HG03520 (cell line): Measurements from ENCODE around the gene MICALL2.

Experiments
- ATAC-seq: cut with Tn5 transposase; IDR thresholded peaks from one replicate; pipeline ENCODE4 v1.9.1; 2021; ENCODE audit warnings: mild to moderate bottlenecking, moderate library complexity; ENCODE audit not compliant: unreplicated experiment

Gene MICALL2

DNA sequence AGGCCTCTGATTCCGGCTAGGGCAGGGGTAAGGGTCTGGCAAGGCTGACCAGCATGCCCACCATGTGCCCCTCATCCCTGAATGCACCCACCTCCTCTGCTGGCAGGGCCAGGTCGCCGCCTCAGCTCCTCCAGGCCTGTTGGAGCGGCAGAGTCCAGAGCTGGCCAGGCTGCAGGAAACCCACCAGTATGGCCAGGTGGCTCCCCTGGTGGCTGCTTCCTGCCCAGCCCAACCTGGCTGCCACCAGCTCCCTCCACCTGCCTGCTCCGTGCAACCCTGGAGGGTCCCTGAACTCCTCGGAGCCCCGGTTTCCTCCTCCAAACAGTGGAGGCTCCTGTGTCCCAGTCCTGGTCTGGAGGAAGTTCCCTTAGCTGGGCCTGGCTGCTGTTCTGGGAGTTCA is 39.6 kb downstream of the MICALL2 start:
- ATAC-seq: no peak

DNA sequence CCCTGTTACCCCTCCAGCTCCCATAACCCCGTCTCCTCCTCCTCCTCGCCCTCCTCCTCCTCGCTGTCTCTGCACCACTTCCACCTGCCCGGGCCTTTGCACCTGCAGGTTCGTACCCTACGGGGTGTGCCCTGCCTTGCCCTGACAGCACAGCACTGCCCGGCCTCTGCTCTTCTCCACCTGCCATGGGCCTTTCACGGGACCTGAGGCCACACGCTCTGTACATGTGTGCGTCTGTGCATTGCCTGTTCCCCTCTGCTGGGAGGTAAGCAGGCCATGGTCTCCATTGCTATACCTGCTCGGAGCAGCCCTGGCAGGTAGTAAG is 40.0 kb downstream of the MICALL2 start:
- no peak for ATAC-seq

DNA sequence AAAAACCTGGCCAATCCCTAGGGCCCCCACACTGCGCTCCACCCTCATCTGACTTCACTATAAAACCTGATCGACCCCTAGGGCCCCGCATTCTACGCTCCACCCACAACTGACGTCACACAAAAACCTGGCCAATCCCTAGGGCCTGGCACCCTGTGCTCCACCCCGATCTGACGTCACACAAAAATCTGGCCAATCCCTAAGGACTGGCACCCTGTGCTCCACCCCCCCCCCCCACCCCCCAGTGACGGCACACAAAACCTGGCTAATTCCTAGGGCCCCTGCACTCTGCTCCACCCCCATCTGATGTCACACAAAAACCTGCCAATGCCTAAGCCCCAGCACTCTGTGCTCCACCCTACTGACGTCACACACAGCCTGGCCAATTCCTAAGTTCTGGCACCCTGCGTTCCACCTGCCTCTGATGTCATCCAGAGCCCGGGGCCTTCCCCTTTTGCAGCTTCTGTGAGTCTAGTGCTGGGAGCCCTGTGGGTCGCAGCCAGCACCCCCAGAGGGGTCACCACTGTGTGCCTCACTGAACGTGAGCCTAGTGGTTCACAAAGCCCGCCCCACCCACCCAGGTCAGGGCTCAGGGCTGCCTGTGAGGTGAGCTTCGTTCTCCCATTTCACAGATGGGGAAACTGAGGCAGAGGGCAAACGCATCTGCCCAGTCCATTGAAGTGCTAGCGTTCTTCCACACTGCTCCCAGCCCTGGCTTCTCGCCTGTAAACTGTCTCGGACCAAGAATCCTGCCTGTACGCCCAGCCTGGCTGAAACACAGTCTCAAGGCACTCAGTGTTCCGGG is 40.6 kb downstream of the MICALL2 start:
- no peak for ATAC-seq

DNA sequence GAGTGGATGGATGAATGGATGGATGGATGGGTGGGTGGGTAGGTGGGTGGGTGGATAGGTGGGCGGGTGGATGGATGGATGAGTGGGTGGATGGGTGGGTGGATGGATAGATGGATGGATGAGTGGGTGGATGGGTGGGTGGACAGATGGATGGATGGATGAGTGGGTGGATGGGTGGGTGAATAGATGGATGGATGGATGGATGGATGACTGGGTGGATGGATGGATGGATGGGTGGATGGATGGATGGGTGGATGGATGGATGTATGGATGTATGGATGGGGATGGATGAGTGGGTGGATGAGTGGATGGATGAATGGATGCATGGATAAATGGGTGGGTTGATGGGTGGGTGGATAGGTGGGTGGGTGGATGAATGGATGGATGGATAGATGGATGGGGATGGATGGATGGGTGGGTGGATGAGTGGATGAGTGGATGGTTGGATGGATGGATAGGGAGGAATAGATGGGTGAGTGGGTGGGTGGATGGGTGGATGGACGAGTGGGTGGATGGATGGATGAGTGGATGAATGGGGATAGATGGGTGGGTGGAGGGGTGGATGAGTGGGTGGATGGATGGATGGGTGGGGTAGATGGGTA is 43.8 kb downstream of the MICALL2 start:
- no peak for ATAC-seq

DNA sequence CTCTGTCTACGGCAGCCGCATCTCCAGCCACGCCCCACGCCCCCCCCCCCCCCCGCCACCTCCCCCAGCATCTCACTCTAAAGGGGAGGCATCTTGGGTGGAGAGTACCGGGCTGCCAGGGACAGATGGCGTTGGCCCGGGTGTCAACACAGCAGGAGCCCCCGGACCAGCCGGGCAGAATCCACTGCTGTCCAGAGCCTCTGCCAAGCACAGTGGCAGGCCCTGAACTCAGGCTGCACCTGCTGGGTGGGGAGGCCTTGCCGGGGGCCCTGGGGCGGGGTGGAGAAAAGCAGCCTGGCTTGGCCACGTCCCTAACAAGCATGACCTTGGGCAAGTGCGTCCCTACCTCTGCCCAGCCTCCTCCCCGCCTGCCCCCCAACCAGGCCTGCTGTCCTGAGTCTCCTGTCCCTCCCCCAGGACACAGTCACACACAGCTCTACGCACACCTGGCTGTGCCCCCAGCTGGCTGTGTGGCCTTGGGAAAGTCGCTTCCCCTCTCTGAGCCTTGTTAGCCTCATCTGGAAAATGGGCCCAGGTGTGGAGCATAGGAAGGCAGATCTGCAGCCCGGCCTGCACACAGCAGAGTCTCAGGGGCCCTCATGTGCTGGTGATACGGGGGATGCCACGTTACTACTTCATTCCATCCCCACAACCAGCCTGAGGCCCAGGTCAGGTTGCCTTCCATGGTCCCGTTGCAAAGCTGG is 45.2 kb downstream of the MICALL2 start:
- ATAC-seq: no peak

DNA sequence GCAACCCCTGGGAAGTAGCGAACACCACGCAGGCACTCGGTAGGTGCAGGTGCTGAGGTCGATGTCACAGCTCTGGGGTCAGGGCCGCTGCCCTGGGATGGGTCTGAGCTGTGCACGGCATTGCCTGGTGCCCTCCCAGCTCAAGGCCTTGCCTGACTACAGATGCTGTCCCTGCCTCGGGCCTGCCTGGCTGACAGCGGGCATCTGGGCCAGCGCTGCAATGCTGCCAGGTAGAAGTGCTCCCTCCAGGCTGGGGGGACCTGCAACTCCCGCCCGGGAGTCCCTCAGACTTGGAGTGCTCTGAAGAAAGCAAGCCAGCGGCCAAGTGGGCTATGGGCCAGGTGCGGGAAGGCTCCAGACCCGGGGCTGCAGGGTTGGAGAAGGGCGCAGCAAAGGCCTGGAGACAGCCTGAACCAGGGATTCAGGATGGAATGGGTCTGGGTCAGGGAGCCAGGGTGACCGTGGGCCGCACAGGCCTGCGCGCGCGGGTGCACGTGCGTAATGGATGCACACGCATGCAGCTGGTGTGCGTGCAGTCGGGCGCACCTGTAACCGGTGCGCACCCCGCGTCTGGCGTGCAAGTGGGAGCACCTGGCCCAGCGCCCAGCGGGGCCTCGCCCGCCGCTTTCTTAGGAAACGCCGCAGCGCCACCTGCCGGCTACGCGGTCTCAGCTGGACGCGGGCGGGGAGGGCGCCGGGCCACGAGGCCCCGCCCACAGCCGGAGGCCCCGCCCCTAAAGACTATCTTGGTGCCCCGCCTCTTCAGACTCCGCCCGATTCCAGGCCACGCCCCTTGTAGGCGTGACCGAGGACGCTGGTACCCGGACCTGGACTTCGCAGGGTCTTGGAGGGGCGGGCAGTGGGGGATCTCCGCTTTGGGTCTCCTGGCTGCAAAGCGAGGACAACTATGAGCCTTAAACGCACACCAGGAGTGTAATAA is 46.7 kb downstream of the MICALL2 start:
- no peak for ATAC-seq

DNA sequence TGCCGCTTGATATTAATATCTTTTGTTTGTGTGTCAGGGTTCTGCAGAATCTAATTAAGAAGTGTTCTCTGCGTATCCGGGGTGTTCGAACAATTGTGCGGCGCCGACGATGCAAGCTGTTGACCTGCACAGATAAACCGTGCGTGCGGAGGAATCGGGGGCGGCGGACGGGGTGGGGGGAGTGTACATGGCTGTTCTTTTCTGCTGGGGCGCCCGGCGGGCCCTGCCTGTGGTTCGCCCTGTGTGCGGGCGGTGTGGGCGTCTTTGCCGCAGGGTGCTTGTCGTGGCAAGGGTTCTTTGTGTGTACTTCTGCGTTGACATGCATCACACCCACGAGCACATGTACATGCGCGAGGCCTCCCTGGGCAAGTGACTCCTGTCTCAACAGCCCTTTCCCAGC is 47.9 kb downstream of the MICALL2 start:
- ATAC-seq: no peak

DNA sequence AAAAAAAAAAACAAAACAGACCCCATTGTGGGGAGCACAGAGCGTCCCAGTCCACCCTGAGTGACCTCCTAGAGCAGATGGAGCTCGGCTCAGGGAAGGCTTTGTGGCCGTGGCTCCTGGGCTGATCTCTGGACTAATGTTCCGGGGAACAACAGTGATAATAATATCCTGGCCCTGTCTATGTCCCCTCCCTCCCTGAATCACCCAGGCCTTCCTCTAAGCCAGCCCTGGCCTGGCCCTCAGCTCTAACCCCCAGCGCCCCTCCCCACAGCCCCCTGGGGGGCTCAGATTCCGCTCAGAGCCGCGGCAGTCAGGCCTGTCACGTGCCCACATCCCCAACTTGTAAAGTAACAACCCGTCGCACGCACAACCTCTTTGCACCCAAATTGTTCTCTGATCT is 48.3 kb downstream of the MICALL2 start:
- ATAC-seq: no peak

DNA sequence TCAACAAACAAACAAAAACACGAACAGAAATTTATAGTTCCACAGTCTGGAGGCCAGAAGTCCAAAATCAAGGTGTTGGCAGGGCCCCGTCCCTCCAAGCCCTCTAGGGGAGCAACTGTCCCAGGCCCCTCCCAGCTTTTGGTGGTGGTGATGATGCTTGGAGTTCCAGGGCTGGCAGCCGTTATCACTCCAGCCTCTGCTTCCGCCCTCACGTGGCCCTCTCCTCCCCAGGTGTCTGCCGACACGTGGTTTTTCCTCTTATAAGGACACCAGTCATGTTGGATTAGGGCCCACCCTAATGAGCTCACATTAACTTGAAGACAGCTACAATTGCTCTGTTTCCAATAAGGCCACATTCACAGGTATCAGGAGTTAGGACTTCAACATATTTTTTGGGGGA is 49.7 kb downstream of the MICALL2 start:
- ATAC-seq: no peak

DNA sequence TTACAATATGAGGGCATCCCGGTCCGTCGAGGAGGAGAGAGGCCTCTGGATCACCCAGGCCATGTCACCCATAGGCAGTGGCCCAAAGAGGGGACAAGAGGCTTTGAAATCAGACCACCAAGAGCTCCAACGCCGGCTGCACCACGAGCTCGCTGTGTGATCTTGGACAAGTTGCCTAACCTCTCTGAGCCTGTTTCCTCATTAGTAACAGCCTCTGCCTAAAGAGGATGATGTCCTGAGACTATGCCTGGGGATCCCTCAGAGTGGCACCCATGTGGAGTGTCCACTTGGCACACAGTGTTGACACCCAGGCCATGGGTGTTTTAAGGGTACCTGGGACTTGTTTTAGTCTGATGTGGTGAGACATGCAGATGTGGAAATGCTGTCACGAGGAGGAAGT is 50.8 kb downstream of the MICALL2 start:
- no peak for ATAC-seq

DNA sequence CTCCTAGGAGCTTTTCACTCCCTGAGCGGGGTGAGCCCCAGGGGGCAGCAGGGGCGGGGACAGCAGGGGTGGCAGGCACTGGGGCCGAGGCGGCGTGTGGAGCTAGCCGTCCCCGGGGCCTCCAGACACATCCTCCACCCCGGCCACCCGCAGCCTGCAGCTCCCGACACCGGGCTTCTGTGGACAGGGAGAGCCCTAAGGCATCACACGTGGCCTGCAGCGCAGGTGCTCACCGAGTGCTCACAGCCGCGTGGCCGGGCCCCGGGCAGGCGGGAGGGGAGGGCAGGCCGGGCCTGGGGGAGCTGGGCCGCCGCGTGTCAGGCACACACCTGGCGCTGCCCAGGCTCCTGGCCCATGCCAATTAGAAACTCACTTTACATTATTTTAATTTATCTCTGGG is 51.4 kb downstream of the MICALL2 start:
- ATAC-seq: no peak

DNA sequence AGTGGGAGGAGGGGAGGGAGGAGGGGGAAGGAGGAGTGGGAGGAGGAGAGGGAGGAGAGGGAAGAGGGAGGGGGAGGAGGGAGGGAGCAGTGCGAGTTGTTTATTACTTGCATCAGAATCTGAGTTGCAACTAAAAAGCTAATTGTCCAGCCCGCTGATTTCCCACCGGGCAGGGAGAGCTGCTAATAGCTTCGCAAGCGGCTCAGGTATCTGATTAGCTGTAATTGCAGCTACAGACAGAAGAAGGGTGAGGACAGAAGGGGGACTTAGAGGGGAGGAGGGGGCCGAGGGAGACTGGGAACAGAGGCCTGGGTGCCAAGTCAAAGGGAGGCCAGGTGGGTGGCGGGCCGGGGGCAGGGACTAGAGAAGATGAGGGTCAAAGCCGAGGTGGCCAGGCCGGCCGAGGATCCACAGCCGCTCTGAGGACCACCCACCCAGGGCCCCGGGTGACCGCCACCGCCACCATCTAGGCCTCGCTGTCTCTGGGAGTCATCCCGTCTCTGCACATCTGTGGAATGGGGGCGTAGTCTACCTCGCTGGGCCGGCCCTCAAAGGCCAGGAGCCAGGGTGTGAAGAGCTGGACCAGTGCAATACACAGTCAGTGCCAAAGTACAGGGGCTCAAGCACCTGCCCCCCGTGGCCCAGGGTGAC is 54.2 kb downstream of the MICALL2 start:
- ATAC-seq: no peak

DNA sequence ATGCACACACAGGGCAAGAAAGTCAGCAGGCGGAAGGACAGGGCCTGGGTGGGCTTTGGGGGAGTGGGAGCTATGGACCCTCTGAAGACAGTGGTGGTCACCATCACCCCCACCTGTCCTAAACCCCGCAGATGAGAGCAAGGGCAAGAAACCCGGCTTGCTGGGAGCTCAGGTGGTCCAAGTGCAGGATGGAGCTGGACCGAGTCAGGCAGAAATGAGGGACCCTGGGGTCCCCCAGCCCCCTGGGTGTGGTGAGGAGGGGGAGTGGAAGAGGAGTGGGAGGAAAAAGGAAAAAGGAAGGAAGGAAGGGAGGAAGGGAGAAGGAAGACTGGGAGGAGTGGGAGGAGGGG is 54.8 kb downstream of the MICALL2 start:
- no peak for ATAC-seq

DNA sequence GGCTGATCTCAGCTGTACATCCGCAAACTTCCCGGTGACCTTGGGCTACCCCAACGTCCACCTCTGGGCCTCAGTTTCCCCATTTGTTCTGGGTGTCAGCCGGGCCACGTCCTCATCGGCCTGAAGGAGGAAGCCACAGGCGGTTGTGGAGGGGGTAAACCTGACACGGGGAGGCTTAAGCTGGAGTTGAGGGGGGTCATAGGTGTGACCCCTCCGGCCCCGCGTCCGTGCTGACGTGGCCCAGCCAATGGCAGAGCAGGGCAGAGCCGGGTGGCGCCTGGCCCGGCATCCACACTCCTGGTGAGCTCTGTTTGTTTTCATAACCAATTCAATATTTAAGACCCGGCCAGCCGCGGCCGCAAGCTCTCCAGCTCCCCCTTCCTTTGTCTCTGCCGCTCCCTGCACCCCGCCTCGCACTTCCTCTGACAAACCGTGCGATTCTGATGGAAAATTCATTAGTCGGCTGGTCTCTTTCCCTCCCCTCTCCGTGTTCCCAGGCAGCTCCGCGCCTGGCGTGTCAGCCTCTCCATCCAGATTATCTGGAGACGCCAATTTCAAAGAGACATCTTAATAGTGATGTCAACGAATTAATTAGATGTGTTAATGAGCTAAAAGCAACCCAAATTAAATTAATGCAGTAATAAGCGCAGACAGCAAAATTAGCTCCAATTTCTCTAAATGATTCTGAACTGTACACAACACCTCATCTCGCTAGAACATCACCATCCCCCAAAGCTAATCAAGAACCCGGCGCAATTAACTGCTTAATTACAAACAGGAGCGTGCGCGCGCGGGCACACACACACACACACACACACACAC is 55.4 kb downstream of the MICALL2 start:
- no peak for ATAC-seq

DNA sequence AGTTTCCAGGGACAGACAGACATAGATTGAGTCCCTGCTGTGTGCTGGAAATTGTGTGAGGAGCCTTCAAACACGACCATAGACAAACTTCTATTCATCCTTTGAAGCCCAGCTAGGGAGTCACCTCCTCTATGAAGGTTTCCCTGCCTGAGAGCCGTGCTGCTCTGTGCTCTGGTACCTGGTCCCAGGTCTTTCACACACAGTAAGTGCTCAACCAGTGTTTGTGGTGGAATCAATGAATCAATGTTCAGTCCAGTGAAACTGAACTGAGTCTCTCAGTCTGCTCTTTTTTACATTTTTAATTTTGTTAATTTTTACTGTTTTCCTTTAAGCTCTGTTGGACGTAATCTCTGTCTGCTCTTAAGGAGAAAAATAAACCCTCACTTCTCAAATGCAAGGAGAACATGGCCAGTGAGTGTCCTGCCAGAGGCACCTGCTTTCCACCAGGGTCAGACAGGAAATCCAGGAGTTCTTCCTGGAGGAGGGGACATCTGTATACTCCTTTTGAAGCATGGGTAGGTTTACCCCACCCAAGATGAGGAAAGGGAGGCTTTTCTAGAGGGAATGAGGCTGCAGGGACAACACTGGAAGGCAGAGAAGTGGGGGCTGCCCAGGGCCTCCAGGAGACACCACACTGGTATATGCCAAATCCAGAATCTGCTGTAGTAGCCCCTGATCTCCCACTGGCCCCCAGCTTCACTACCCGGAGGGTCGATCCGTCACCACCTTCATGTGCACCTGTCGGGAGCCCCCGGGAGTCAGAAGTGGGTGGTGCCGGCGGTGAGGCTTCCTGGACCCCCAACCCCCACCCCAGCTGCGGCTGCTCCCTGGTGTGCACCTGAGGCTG is 56.3 kb downstream of the MICALL2 start:
- no peak for ATAC-seq

DNA sequence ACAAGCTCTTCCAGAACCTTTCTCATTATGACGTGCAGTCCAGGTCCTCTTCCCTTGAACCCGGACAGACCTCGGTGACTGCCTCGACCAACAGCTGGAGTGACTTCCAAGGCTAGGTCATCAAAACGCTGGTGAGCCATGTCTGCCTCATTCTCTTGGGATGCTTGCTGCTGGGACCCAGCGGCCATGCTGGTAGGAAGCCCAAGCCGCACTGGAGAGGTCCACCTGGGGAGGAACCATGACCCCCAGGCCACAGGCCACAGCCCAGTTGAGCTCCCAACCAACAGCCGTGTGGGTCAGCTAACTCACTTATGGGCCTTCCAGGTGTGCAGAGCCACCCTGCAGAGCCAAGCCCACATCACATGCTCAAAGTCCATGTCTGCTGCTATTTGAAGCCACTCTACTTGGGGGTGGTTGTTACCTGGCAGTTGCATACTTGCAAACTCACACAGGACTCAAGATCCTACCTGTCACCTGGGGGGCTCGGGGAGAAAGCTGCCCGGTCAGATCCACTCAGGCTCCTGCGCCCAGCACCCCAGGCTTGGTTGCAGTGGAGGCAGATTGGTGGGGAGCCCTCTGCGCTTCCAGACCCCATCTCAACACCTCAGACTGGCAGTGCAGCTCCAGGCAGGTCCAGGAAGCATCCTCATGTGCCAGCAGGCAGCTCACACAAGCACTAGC is 57.0 kb downstream of the MICALL2 start:
- no peak for ATAC-seq

DNA sequence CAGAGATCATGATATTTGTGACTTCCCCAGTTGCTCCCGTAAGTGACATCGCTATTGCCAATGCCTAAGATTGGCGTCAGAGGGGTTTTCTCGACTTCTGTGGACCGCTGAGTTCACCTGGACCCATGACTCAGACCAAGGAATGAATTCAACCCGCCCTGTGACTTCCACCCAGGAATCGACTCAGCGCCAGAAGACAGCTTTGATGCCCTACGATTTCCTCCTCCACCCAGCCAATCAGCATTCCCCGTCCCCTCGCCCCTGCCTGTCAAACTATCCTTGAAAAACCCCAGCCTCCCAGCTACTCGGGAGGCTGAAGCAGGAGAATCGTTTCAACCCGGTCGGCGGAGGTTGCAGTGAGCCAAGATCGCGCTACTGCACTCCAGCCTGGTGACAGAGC is 58.3 kb downstream of the MICALL2 start:
- ATAC-seq: no peak

DNA sequence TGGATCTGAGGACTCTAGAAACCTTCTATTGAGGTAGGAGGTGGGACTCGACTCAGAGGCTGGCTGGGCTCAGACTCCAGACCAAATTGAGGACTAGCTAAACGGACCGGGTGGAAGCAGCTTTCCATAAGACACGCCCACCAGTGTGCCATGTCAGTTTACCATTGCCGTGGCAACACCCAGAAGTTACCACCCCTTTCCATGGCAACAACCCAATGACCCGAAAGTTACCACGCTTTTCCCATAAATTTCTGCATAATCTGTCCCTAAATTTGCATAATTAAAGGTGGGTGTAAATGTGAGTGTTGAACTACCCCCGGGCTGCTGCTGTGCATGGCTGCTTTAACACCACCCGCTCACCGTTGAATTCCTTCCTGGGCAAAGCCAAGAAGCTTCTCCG is 58.9 kb downstream of the MICALL2 start:
- no peak for ATAC-seq
